NCI-H2196 (cell line): Measurements from ENCODE around the gene SUSD6.

Source experiments
- DNase-seq: peaks from one replicate; lab custom pipeline; 2025; ENCODE audit not compliant: unreplicated experiment; lab: John Stamatoyannopoulos, UW

Gene SUSD6

GRCh38 chr14:69754487-69754886 is 143.1 kb downstream of the SUSD6 start:
- DNase-seq, result no peak

- no peak for DNase-seq
These were observed 143.9 kb downstream of the SUSD6 start for GRCh38 chr14:69755296-69755695.

DNA sequence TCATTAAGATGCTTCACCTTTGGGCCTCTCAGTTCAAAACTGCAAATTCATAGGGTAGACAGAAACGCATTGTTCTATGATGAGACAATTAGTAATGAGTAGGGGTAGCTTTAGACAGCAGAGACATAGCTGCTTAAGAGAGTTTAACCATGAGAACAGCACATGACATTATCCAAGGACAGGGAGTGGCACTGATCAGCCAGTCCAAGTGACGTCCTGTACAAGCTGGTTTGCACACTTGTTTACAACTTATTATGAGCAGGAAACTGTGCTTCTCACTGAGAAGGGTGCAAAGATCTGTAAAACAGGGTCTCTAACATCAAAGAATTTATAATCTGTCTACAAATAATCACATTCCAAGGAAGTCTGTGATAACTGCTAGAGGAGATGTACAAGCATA is 144.4 kb downstream of the SUSD6 start:
- no peak for DNase-seq

- no peak for DNase-seq
These were observed 144.9 kb downstream of the SUSD6 start for GRCh38 chr14:69756298-69756697.

DNA sequence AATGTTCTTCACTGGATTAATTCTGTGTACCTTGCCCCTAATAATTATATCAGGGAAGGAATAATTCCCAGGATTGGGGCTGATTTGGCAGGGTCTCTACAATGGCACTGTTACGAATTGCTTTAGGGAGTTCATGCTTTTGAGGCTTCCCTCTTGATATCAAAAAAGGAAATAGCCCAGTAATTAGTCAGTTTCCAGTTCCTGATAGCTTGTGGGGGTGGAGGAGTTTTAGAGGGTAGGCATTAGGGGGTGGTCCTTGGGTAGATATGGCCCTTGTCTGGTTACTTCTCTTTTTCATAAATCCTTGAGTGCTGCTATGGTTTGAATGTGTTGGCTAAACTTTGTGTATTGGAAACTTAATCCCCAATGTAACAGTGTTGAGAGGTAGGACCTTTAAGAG is 149.4 kb downstream of the SUSD6 start:
- DNase-seq, result no peak

DNA sequence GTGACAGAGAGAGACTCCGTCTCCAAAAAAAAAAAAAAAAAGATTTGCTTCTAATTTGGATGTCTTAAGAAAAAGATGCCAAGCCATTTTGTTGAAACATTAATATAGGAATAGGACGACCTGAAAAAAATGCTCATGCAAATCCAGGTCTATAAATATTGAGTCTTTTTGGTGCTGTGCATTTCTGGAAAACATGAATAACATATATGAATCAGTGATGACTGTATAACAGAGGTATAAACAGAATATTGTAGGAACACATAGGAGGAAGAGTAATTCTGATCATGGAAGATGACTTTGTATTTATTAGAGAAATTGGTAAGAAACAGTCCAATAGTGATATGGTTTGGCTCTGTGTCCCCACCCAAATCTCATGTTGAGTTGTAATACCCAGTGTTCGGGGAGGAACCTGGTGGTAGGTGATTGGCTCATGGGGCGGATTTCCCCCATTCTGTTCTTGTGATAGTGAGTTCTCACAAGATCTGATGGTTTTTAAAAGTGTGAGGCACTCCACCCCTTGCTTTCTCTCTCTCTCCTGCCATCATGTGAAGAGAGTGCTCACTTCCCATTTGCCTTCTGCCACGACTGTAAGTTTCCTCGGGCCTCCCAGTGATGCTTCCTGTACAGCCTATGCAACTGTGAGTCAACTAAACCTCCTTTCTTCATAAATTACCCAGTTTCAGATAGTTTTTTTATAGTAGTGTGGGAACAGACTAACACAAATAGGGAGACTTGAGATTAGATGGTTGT is 152.5 kb downstream of the SUSD6 start:
- DNase-seq, result no peak
